GM23338 (cell line): ENCODE data around the gene NIT1. TPM values are rescaled to one million over a fixed set of nuclear protein-coding genes. Genes with fewer than 3 reads are reported as not detected.

Source experiments
- ATAC-seq: fragments of 200-7000 bp; cut with Tn5 transposase; 3 replicates; pipeline ENCODE4 v1.9.1; 2020
- DNase-seq: peaks from one replicate; pipeline ENCODE4 v3.0.0-alpha.2; 2015; ENCODE audit warnings: low spot score
- H2AFZ ChIP-seq: fragments of 200-600 bp; sonication (generic); 2 replicates; pipeline ENCODE4 v1.8.0; 2016; ENCODE audit warnings: antibody characterized with exemption, mild to moderate bottlenecking, moderate library complexity
- H3F3A ChIP-seq: fragments of 200-600 bp; sonication (generic); replicated peaks from 2 replicates; pipeline ENCODE4 v1.8.0; 2017; ENCODE audit warnings: antibody characterized with exemption, mixed run types, low read depth
- H3K27ac ChIP-seq: fragments of 200-600 bp; sonication (generic); 2 replicates; pipeline ENCODE4 v1.6.1; 2016; ENCODE audit warnings: low read depth
- H3K27me3 ChIP-seq: fragments of 200-600 bp; sonication (generic); 2 replicates; pipeline ENCODE4 v1.8.0; 2016; ENCODE audit warnings: mild to moderate bottlenecking, mixed run types, moderate library complexity; ENCODE audit not compliant: insufficient read depth
- H3K36me3 ChIP-seq: fragments of 200-600 bp; sonication (generic); 2 replicates; pipeline ENCODE4 v1.8.0; 2016; ENCODE audit warnings: mild to moderate bottlenecking; ENCODE audit not compliant: insufficient read depth
- H3K4me1 ChIP-seq: fragments of 200-600 bp; sonication (generic); 2 replicates; pipeline ENCODE4 v1.8.0; 2016; ENCODE audit warnings: mild to moderate bottlenecking, moderate library complexity; ENCODE audit not compliant: insufficient read depth
- H3K4me2 ChIP-seq: fragments of 200-600 bp; sonication (generic); 2 replicates; pipeline ENCODE4 v1.7.1; 2017; ENCODE audit warnings: mixed run types
- H3K4me3 ChIP-seq: fragments of 200-600 bp; sonication (generic); 2 replicates; pipeline ENCODE4 v1.6.1; 2016; ENCODE audit warnings: mixed run types
- H3K79me2 ChIP-seq: fragments of 200-600 bp; sonication (generic); replicated peaks from 2 replicates; pipeline ENCODE4 v1.8.0; 2017; ENCODE audit warnings: mild to moderate bottlenecking; ENCODE audit not compliant: insufficient read depth
- H3K9me2 ChIP-seq: fragments of 200-600 bp; sonication (generic); 2 replicates; pipeline ENCODE4 v1.8.0; 2017; ENCODE audit not compliant: insufficient read depth
- H4K20me1 ChIP-seq: fragments of 200-600 bp; sonication (generic); replicated peaks from 2 replicates; pipeline ENCODE4 v1.8.0; 2017; ENCODE audit warnings: mild to moderate bottlenecking; ENCODE audit not compliant: insufficient read depth
- H3K27ac Mint-ChIP-seq: 2 replicates; pipeline ENCODE4 v1.8.0; 2020; ENCODE audit warnings: inconsistent platforms, mild to moderate bottlenecking, moderate library complexity, mixed read lengths
- H3K27me3 Mint-ChIP-seq: 3 replicates; pipeline ENCODE4 v1.8.0; 2022; ENCODE audit warnings: low read depth, mild to moderate bottlenecking, moderate library complexity, mixed read lengths, inconsistent platforms; ENCODE audit not compliant: insufficient read depth, poor library complexity
- H3K36me3 Mint-ChIP-seq: 3 replicates; pipeline ENCODE4 v1.8.0; 2021; ENCODE audit warnings: low read depth, mild to moderate bottlenecking, inconsistent platforms, moderate library complexity, mixed read lengths
- H3K4me1 Mint-ChIP-seq: 3 replicates; pipeline ENCODE4 v1.8.0; 2020; ENCODE audit warnings: mild to moderate bottlenecking, inconsistent platforms, mixed read lengths
- H3K4me3 Mint-ChIP-seq: 3 replicates; pipeline ENCODE4 v1.8.0; 2021; ENCODE audit warnings: moderate library complexity, mild to moderate bottlenecking, inconsistent platforms, mixed read lengths
- H3K9me3 Mint-ChIP-seq: 3 replicates; pipeline ENCODE4 v1.8.0; 2020; ENCODE audit warnings: moderate library complexity, mild to moderate bottlenecking, inconsistent platforms, mixed read lengths
- CREB1 ChIP-seq: fragments of 250-450 bp; sonication (Bioruptor Pico); IDR thresholded peaks from 2 replicates; pipeline ENCODE4 v1.5.0; 2020; ENCODE audit warnings: low read depth, mild to moderate bottlenecking, moderate library complexity
- CTCF ChIP-seq, 2 experiments: fragments of 200-600 bp in 1 of 2; sonication (generic) in 1 of 2; conservative IDR thresholded peaks; 2 replicates each; pipeline versions ENCODE4 v1.5.1 to v1.6.1; 2016 to 2017; ENCODE audit warnings: antibody characterized with exemption in 2 of 2, low read depth in 2 of 2, mild to moderate bottlenecking in 2 of 2, moderate library complexity in 1 of 2
- ETS1 ChIP-seq: IDR thresholded peaks from 2 replicates; pipeline ENCODE4 v1.6.1; 2016; ENCODE audit warnings: antibody characterized with exemption
- EZH2 ChIP-seq: fragments of 200-600 bp; sonication (generic); IDR thresholded peaks from one replicate; pipeline ENCODE4 v1.8.0; 2017; ENCODE audit warnings: antibody characterized with exemption, mild to moderate bottlenecking, low read depth; ENCODE audit not compliant: unreplicated experiment
- EZH2phosphoT487 ChIP-seq: fragments of 200-600 bp; sonication (generic); IDR thresholded peaks from one replicate; pipeline ENCODE4 v1.8.1; 2018; ENCODE audit warnings: antibody characterized with exemption; ENCODE audit not compliant: unreplicated experiment
- JUNB ChIP-seq: IDR thresholded peaks from one replicate; pipeline ENCODE4 v1.6.1; 2016; ENCODE audit warnings: antibody characterized with exemption; ENCODE audit not compliant: unreplicated experiment
- NANOG ChIP-seq: IDR thresholded peaks from 2 replicates; pipeline ENCODE4 v1.6.1; 2016; ENCODE audit warnings: antibody characterized with exemption, borderline replicate concordance
- POLR2AphosphoS5 ChIP-seq: IDR thresholded peaks from 2 replicates; pipeline ENCODE4 v1.6.1; 2016; ENCODE audit warnings: antibody characterized with exemption, low read depth
- REST ChIP-seq: IDR thresholded peaks from one replicate; pipeline ENCODE4 v1.6.1; 2018; ENCODE audit warnings: antibody characterized with exemption; ENCODE audit not compliant: unreplicated experiment
- STAT1 ChIP-seq: IDR thresholded peaks from one replicate; pipeline ENCODE4 v1.6.1; 2016; ENCODE audit warnings: antibody characterized with exemption; ENCODE audit not compliant: unreplicated experiment
- ZNF114 ChIP-seq: fragments of 250-450 bp; sonication (Bioruptor Pico); IDR thresholded peaks from 2 replicates; pipeline ENCODE4 v1.5.0; 2020; ENCODE audit warnings: mild to moderate bottlenecking, moderate library complexity
- ZNF331 ChIP-seq: fragments of 250-450 bp; sonication (Bioruptor Pico); IDR thresholded peaks from 2 replicates; pipeline ENCODE4 v1.5.0; 2020; ENCODE audit warnings: low read depth, mild to moderate bottlenecking, moderate library complexity
- ZNF462 ChIP-seq: fragments of 250-450 bp; sonication (Bioruptor Pico); IDR thresholded peaks from 2 replicates; pipeline ENCODE4 v1.5.0; 2020; ENCODE audit warnings: mild to moderate bottlenecking, moderate library complexity
- polyA plus RNA-seq: library from polyadenylated mRNA; unstranded; fragments of >200 nt; fragmentation: Nextera tagmentation; extraction: Ambion mirVana; gene quantifications from 2 replicates; pipeline ENCODE4 v1.2.1, GENCODE V29; 2016
- total RNA-seq: library from RNA; depleted of rRNA; stranded (reverse); fragments of >200 nt; shearing (Covaris generic); gene quantifications from 2 replicates; pipeline ENCODE4 v1.2.3, GENCODE V29; 2014

NIT1 gene
- total and polyA plus RNA-seq, 2 experiments from 2014 or later: 35.9 to 43.0 TPM

GRCh38 chr1:161070761-161071160, 47.1 kb upstream of the NIT1 start:
- H3K27me3 ChIP-seq: no peaks in the 10 kb centered on the region
- Mint-ChIP-seq H3K36me3 (no peaks in the 10 kb centered on the region), H3K9me3 (no peaks in the 10 kb centered on the region), H3K27me3 (peaks cover 14% of the 10 kb centered on the region), H3K4me1 (peaks cover 5% of the 10 kb centered on the region; the same call in 2 of the 3 replicates), H3K27ac (no peak overlapping the region), H3K4me3 (no peak overlapping the region)
- no peaks in the 10 kb centered on the region for H3K79me2 ChIP-seq
- no peak overlapping the region for H2AFZ ChIP-seq
- TF ChIP-seq EZH2phosphoT487 (no peak), JUNB (no peak), POLR2AphosphoS5 (no peak), EZH2 (no peak), REST (no peak), ZNF462 (no peak), STAT1 (no peak), ZNF114 (CRISPR knock-in tag) (no peak), ETS1 (no peak), CTCF (conservative IDR thresholded peaks at IDR 0.05; ENCODE audit: low read depth in 2 of 2) (no peak), ZNF331 (no peak), NANOG (no peak), CREB1 (CRISPR knock-in tag) (no peak)
- no peak for DNase-seq
- no peak for ATAC-seq
- H3F3A ChIP-seq: no peaks in the 10 kb centered on the region
- no peaks in the 10 kb centered on the region for H4K20me1 ChIP-seq
- 0 out of 2 replicates have a peak, but pooled peaks cover 4% of the 10 kb centered on the region for H3K4me1 ChIP-seq
- H3K4me2 ChIP-seq: no peak overlapping the region
- no peak overlapping the region for H3K27ac ChIP-seq
- no peak overlapping the region for H3K4me3 ChIP-seq
- H3K9me2 ChIP-seq: no peaks in the 10 kb centered on the region
- no peaks in the 10 kb centered on the region for H3K36me3 ChIP-seq
